HepG2 (cell line): ENCODE measurements around the gene GRAMD1A. TPM values are rescaled to one million over a fixed set of nuclear protein-coding genes. Genes with fewer than 3 reads are reported as not detected.

Source experiments
- MEIS2 ChIP-seq: sonication (generic); formaldehyde crosslinking; IDR thresholded peaks from 2 replicates; pipeline ENCODE4 v1.9.0; 2021; ENCODE audit warnings: mild to moderate bottlenecking, missing genetic modification reagents
- MYC ChIP-seq: sonication (generic); formaldehyde crosslinking; IDR thresholded peaks from 2 replicates; pipeline ENCODE4 v1.9.0; 2021; ENCODE audit warnings: missing genetic modification reagents, borderline replicate concordance
- PPARG ChIP-seq: conservative IDR thresholded peaks from 2 replicates; pipeline ENCODE4 v1.6.1; 2016; ENCODE audit warnings: missing biosample characterization, missing genetic modification reagents
- ZBTB43 ChIP-seq: sonication (generic); formaldehyde crosslinking; conservative IDR thresholded peaks from 2 replicates; pipeline ENCODE4 v1.4.0; 2020; ENCODE audit warnings: missing genetic modification reagents
- ZKSCAN8 ChIP-seq: IDR thresholded peaks from 2 replicates; pipeline ENCODE4 v1.6.1; 2016; ENCODE audit warnings: borderline replicate concordance, missing genetic modification reagents, missing compliant biosample characterization
- ZNF143 ChIP-seq: sonication (generic); formaldehyde crosslinking; IDR thresholded peaks from 2 replicates; pipeline ENCODE4 v1.4.0; 2020; ENCODE audit warnings: missing genetic modification reagents
- ZNF629 ChIP-seq: sonication (generic); formaldehyde crosslinking; conservative IDR thresholded peaks from 2 replicates; pipeline ENCODE4 v1.5.0; 2020; ENCODE audit warnings: missing genetic modification reagents
- ZNF891 ChIP-seq: sonication (generic); formaldehyde crosslinking; IDR thresholded peaks from 2 replicates; pipeline ENCODE4 v1.5.0; 2020; ENCODE audit warnings: mild to moderate bottlenecking, missing genetic modification reagents
- polyA plus RNA-seq, 8 experiments: library from polyadenylated mRNA; depleted of rRNA in 3 of 8; stranded (reverse) in 7 of 8; unstranded in 1 of 8; fragments of >200 nt; fragmentation: Illumina TruSeq in 4 of 8; extraction: Trizol in 4 of 8; gene quantifications; 2 replicates each; pipeline versions ENCODE4 v1.2.1 to v1.2.3, GENCODE V29; 2011 to 2016; ENCODE audit warnings: low read depth in 4 of 8, missing spikeins in 1 of 8, mixed read lengths in 1 of 8; ENCODE audit not compliant: insufficient read depth in 1 of 8
- total RNA-seq, 5 experiments: library from RNA; depleted of rRNA; stranded (reverse); fragments of >200 nt; fragmentation: Illumina TruSeq; extraction: Trizol; gene quantifications; 2 replicates each; pipeline ENCODE4 v1.2.3, GENCODE V29; 2016; ENCODE audit warnings: low read depth in 1 of 5
- TF ChIP-seq, protein P1 (sequence below): sonication (generic); formaldehyde crosslinking; IDR thresholded peaks from 2 replicates; pipeline ENCODE4 v1.4.0; 2020; ENCODE audit warnings: missing genetic modification reagents, borderline replicate concordance
- TF ChIP-seq, protein P2 (sequence below): sonication (generic); formaldehyde crosslinking; IDR thresholded peaks from 2 replicates; pipeline ENCODE4 v1.5.1; 2020; ENCODE audit warnings: mild to moderate bottlenecking, missing genetic modification reagents, moderate library complexity
- TF ChIP-seq, protein P3 (sequence below): sonication (generic); formaldehyde crosslinking; IDR thresholded peaks from 2 replicates; pipeline ENCODE4 v1.5.0; 2020; ENCODE audit warnings: mild to moderate bottlenecking, missing genetic modification reagents, borderline replicate concordance

GRAMD1A gene
- total and polyA plus RNA-seq, 2 of the 13 experiments (the other 11 are each of a cell fraction or from before 2014, with no cell fraction given) = 14.7 to 181 TPM

- TF ChIP-seq, protein P1, sequence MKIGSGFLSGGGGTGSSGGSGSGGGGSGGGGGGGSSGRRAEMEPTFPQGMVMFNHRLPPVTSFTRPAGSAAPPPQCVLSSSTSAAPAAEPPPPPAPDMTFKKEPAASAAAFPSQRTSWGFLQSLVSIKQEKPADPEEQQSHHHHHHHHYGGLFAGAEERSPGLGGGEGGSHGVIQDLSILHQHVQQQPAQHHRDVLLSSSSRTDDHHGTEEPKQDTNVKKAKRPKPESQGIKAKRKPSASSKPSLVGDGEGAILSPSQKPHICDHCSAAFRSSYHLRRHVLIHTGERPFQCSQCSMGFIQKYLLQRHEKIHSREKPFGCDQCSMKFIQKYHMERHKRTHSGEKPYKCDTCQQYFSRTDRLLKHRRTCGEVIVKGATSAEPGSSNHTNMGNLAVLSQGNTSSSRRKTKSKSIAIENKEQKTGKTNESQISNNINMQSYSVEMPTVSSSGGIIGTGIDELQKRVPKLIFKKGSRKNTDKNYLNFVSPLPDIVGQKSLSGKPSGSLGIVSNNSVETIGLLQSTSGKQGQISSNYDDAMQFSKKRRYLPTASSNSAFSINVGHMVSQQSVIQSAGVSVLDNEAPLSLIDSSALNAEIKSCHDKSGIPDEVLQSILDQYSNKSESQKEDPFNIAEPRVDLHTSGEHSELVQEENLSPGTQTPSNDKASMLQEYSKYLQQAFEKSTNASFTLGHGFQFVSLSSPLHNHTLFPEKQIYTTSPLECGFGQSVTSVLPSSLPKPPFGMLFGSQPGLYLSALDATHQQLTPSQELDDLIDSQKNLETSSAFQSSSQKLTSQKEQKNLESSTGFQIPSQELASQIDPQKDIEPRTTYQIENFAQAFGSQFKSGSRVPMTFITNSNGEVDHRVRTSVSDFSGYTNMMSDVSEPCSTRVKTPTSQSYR (CRISPR knock-in tag) = peak; percentile 26; the same call in 1 of the 2 replicates
- TF ChIP-seq MEIS2 (peak; percentile 20; the same call in 1 of the 2 replicates), PPARG (CRISPR knock-in tag) (peak; percentile 80), ZNF629 (peak; percentile 73), ZBTB43 (no peak), MYC (CRISPR knock-in tag) (0 out of 2 replicates have a peak, but pooled peaks have one; percentile 37), ZNF143 (CRISPR knock-in tag) (no peak), ZKSCAN8 (CRISPR knock-in tag) (no peak), ZNF891 (CRISPR knock-in tag) (0 out of 2 replicates have a peak, but pooled peaks have one; percentile 16)
- TF ChIP-seq, protein P2, sequence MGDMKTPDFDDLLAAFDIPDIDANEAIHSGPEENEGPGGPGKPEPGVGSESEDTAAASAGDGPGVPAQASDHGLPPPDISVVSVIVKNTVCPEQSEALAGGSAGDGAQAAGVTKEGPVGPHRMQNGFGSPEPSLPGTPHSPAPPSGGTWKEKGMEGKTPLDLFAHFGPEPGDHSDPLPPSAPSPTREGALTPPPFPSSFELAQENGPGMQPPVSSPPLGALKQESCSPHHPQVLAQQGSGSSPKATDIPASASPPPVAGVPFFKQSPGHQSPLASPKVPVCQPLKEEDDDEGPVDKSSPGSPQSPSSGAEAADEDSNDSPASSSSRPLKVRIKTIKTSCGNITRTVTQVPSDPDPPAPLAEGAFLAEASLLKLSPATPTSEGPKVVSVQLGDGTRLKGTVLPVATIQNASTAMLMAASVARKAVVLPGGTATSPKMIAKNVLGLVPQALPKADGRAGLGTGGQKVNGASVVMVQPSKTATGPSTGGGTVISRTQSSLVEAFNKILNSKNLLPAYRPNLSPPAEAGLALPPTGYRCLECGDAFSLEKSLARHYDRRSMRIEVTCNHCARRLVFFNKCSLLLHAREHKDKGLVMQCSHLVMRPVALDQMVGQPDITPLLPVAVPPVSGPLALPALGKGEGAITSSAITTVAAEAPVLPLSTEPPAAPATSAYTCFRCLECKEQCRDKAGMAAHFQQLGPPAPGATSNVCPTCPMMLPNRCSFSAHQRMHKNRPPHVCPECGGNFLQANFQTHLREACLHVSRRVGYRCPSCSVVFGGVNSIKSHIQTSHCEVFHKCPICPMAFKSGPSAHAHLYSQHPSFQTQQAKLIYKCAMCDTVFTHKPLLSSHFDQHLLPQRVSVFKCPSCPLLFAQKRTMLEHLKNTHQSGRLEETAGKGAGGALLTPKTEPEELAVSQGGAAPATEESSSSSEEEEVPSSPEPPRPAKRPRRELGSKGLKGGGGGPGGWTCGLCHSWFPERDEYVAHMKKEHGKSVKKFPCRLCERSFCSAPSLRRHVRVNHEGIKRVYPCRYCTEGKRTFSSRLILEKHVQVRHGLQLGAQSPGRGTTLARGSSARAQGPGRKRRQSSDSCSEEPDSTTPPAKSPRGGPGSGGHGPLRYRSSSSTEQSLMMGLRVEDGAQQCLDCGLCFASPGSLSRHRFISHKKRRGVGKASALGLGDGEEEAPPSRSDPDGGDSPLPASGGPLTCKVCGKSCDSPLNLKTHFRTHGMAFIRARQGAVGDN (CRISPR knock-in tag) = peak; percentile 53
- TF ChIP-seq, protein P3, sequence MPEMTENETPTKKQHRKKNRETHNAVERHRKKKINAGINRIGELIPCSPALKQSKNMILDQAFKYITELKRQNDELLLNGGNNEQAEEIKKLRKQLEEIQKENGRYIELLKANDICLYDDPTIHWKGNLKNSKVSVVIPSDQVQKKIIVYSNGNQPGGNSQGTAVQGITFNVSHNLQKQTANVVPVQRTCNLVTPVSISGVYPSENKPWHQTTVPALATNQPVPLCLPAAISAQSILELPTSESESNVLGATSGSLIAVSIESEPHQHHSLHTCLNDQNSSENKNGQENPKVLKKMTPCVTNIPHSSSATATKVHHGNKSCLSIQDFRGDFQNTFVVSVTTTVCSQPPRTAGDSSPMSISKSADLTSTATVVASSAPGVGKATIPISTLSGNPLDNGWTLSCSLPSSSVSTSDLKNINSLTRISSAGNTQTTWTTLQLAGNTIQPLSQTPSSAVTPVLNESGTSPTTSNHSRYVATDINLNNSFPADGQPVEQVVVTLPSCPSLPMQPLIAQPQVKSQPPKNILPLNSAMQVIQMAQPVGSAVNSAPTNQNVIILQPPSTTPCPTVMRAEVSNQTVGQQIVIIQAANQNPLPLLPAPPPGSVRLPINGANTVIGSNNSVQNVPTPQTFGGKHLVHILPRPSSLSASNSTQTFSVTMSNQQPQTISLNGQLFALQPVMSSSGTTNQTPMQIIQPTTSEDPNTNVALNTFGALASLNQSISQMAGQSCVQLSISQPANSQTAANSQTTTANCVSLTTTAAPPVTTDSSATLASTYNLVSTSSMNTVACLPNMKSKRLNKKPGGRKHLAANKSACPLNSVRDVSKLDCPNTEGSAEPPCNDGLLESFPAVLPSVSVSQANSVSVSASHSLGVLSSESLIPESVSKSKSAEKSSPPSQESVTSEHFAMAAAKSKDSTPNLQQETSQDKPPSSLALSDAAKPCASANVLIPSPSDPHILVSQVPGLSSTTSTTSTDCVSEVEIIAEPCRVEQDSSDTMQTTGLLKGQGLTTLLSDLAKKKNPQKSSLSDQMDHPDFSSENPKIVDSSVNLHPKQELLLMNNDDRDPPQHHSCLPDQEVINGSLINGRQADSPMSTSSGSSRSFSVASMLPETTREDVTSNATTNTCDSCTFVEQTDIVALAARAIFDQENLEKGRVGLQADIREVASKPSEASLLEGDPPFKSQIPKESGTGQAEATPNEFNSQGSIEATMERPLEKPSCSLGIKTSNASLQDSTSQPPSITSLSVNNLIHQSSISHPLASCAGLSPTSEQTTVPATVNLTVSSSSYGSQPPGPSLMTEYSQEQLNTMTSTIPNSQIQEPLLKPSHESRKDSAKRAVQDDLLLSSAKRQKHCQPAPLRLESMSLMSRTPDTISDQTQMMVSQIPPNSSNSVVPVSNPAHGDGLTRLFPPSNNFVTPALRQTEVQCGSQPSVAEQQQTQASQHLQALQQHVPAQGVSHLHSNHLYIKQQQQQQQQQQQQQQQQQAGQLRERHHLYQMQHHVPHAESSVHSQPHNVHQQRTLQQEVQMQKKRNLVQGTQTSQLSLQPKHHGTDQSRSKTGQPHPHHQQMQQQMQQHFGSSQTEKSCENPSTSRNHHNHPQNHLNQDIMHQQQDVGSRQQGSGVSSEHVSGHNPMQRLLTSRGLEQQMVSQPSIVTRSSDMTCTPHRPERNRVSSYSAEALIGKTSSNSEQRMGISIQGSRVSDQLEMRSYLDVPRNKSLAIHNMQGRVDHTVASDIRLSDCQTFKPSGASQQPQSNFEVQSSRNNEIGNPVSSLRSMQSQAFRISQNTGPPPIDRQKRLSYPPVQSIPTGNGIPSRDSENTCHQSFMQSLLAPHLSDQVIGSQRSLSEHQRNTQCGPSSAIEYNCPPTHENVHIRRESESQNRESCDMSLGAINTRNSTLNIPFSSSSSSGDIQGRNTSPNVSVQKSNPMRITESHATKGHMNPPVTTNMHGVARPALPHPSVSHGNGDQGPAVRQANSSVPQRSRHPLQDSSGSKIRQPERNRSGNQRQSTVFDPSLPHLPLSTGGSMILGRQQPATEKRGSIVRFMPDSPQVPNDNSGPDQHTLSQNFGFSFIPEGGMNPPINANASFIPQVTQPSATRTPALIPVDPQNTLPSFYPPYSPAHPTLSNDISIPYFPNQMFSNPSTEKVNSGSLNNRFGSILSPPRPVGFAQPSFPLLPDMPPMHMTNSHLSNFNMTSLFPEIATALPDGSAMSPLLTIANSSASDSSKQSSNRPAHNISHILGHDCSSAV (CRISPR knock-in tag) = 0 out of 2 replicates have a peak, but pooled peaks have one; percentile 4
Measured at GRCh38 chr19:35042954-35043604, 43.0 kb downstream of the GRAMD1A start (continued).
